ENCODE data around the gene GNG3. TPM values are rescaled to one million over a fixed set of nuclear protein-coding genes. Genes with fewer than 3 reads are reported as not detected.
A peak's percentile ranks its signal among the peaks of the same experiment; 100 is the strongest.

The GNG3 gene
- polyA plus RNA-seq, 3 donors = 0.23 TPM; not detected in 2

- H3K27me3 Mint-ChIP-seq (ENCODE audit: low read depth in 3 of 3) = no peaks in the 10 kb centered on the region
- H3K27ac Mint-ChIP-seq = peak overlapping the region in 4 of 7 donors; percentile 22 to 46 (median 36)
- no peaks in the 10 kb centered on the region for H3K9me3 Mint-ChIP-seq
- no peak overlapping the region for H3K4me2 ChIP-seq (replicated peaks; ENCODE audit: extremely low read depth, low read length, poor library complexity, severe bottlenecking)
- peak overlapping the region in 1 of 2 donors; percentile 18 for H3K27ac ChIP-seq (ENCODE audit: low read depth in 1 of 2, low read length in 2 of 2)
- H2AFZ ChIP-seq (ENCODE audit: insufficient read depth, low read depth, low read length, poor library complexity, severe bottlenecking) = no peak overlapping the region
- H3K9me3 ChIP-seq (replicated peaks in 1 of 2; ENCODE audit: control insufficient read depth in 1 of 2, insufficient read depth in 1 of 2, low read length in 2 of 2) = no peaks in the 10 kb centered on the region
- peaks cover 62 to 73% of the 10 kb centered on the region in 2 donors for H3K36me3 ChIP-seq (replicated peaks in 1 of 2; ENCODE audit: control insufficient read depth in 1 of 2, insufficient read depth in 2 of 2, low read length in 2 of 2)
- DNase-seq = no peak
- intact Hi-C loops (cut with micrococcal nuclease) = no loop called here
- H3K4me1 Mint-ChIP-seq = peaks cover 20% of the 10 kb centered on the region
- TF ChIP-seq, protein P1, sequence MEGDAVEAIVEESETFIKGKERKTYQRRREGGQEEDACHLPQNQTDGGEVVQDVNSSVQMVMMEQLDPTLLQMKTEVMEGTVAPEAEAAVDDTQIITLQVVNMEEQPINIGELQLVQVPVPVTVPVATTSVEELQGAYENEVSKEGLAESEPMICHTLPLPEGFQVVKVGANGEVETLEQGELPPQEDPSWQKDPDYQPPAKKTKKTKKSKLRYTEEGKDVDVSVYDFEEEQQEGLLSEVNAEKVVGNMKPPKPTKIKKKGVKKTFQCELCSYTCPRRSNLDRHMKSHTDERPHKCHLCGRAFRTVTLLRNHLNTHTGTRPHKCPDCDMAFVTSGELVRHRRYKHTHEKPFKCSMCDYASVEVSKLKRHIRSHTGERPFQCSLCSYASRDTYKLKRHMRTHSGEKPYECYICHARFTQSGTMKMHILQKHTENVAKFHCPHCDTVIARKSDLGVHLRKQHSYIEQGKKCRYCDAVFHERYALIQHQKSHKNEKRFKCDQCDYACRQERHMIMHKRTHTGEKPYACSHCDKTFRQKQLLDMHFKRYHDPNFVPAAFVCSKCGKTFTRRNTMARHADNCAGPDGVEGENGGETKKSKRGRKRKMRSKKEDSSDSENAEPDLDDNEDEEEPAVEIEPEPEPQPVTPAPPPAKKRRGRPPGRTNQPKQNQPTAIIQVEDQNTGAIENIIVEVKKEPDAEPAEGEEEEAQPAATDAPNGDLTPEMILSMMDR (IDR thresholded peaks at IDR 0.05) = no peak
- H3K4me3 ChIP-seq (replicated peaks in 1 of 3; ENCODE audit: low read depth in 2 of 3, low read length in 3 of 3) = no peak overlapping the region
- H3K4me1 ChIP-seq (ENCODE audit: control insufficient read depth in 1 of 2, insufficient read depth in 2 of 2, low read length in 2 of 2) = peaks cover 18 to 24% of the 10 kb centered on the region in 2 donors
- no peaks in the 10 kb centered on the region for H3K27me3 ChIP-seq (ENCODE audit: control insufficient read depth in 2 of 2, insufficient read depth in 2 of 2, low read length in 2 of 2)
- H3K36me3 Mint-ChIP-seq = peaks cover 59 to 69% of the 10 kb centered on the region in 2 donors
- no peak overlapping the region for H3K9ac ChIP-seq (ENCODE audit: insufficient read depth, low read length, poor library complexity, severe bottlenecking)
- WGBS (ENCODE audit: insufficient coverage) = 92% methylated on average over 2 of the region's 3 CpGs
- peaks cover 38% of the 10 kb centered on the region for H3K79me2 ChIP-seq (ENCODE audit: insufficient read depth, low read length)
- H4K20me1 ChIP-seq (ENCODE audit: insufficient read depth, low read length) = peaks cover 31% of the 10 kb centered on the region
- H3K4me3 Mint-ChIP-seq = no peak overlapping the region
Measured at GRCh38 chr11:62712861-62713260, 5.4 kb downstream of the GNG3 start.

- H2AFZ ChIP-seq (ENCODE audit: insufficient read depth, low read depth, low read length, poor library complexity, severe bottlenecking) = no peak overlapping the region
- no CpG with 5 or more reads among the region's 2 CpGs for WGBS (ENCODE audit: insufficient coverage)
- Mint-ChIP-seq H3K9me3 (no peaks in the 10 kb centered on the region), H3K27ac (peak overlapping the region in 6 of 7 donors; percentile 3 to 72 (median 50)), H3K4me3 (no peak overlapping the region), H3K27me3 (ENCODE audit: low read depth in 3 of 3) (no peaks in the 10 kb centered on the region), H3K4me1 (peaks cover 17% of the 10 kb centered on the region), H3K36me3 (peaks cover 64 to 73% of the 10 kb centered on the region in 2 donors)
- no peaks in the 10 kb centered on the region for H3K27me3 ChIP-seq (ENCODE audit: control insufficient read depth in 2 of 2, insufficient read depth in 2 of 2, low read length in 2 of 2)
- TF ChIP-seq, protein P1 (IDR thresholded peaks at IDR 0.05) = no peak
- H3K4me3 ChIP-seq (replicated peaks in 1 of 3; ENCODE audit: low read depth in 2 of 3, low read length in 3 of 3) = no peak overlapping the region
- peaks cover 67 to 78% of the 10 kb centered on the region in 2 donors for H3K36me3 ChIP-seq (replicated peaks in 1 of 2; ENCODE audit: control insufficient read depth in 1 of 2, insufficient read depth in 2 of 2, low read length in 2 of 2)
- H4K20me1 ChIP-seq (ENCODE audit: insufficient read depth, low read length) = peaks cover 35% of the 10 kb centered on the region
- no peak overlapping the region for H3K4me2 ChIP-seq (replicated peaks; ENCODE audit: extremely low read depth, low read length, poor library complexity, severe bottlenecking)
- DNase-seq = no peak
- H3K79me2 ChIP-seq (ENCODE audit: insufficient read depth, low read length) = peaks cover 42% of the 10 kb centered on the region
- H3K27ac ChIP-seq (ENCODE audit: low read depth in 1 of 2, low read length in 2 of 2) = peak overlapping the region in 1 of 2 donors; percentile 12
- H3K9me3 ChIP-seq (replicated peaks in 1 of 2; ENCODE audit: control insufficient read depth in 1 of 2, insufficient read depth in 1 of 2, low read length in 2 of 2) = no peaks in the 10 kb centered on the region
- H3K9ac ChIP-seq (ENCODE audit: insufficient read depth, low read length, poor library complexity, severe bottlenecking) = no peak overlapping the region
- intact Hi-C loops (cut with micrococcal nuclease) = no loop called here
- H3K4me1 ChIP-seq (ENCODE audit: control insufficient read depth in 1 of 2, insufficient read depth in 2 of 2, low read length in 2 of 2) = peaks cover 16 to 20% of the 10 kb centered on the region in 2 donors
Measured at GRCh38 chr11:62713343-62713742, 5.9 kb downstream of the GNG3 start.
